Nephron (organoid): ENCODE measurements around the gene GPD1L.

Source experiments
- H3K27ac Mint-ChIP-seq, 3 experiments: 2 replicates each; pipeline ENCODE4 v1.8.0; 2020; ENCODE audit warnings: mixed read lengths in 3 of 3, mild to moderate bottlenecking in 2 of 3, moderate library complexity in 1 of 3
- H3K27me3 Mint-ChIP-seq: 2 replicates; pipeline ENCODE4 v1.8.0; 2021; ENCODE audit warnings: low read depth, mild to moderate bottlenecking, moderate library complexity, mixed read lengths
- H3K36me3 Mint-ChIP-seq: 2 replicates; pipeline ENCODE4 v1.8.0; 2020; ENCODE audit warnings: low read depth, mixed read lengths
- H3K4me1 Mint-ChIP-seq: 2 replicates; pipeline ENCODE4 v1.8.0; 2020; ENCODE audit warnings: mixed read lengths
- H3K4me3 Mint-ChIP-seq, 3 experiments: 2 replicates each; pipeline ENCODE4 v1.8.0; 2020; ENCODE audit warnings: mild to moderate bottlenecking in 3 of 3, mixed read lengths in 3 of 3, moderate library complexity in 2 of 3
- H3K9me3 Mint-ChIP-seq: 2 replicates; pipeline ENCODE4 v1.8.0; 2020; ENCODE audit warnings: mixed read lengths
- CTCF ChIP-seq, 3 experiments: fragments of 200-600 bp; sonication (generic); IDR thresholded peaks; one replicate each; pipeline ENCODE4 v1.5.0; 2021; ENCODE audit warnings: antibody characterized with exemption in 3 of 3; ENCODE audit not compliant: unreplicated experiment in 3 of 3

GPD1L gene

GRCh38 chr3:32084870-32085269 is 21.6 kb upstream of the GPD1L start:
- no peak for TF ChIP-seq CTCF (IDR thresholded peaks at IDR 0.05; ENCODE audit: unreplicated experiment in 3 of 3)
- H3K27ac Mint-ChIP-seq, result no peak overlapping the region
- H3K36me3 Mint-ChIP-seq, result no peaks in the 10 kb centered on the region

GRCh38 chr3:32086464-32086863 is 20.0 kb upstream of the GPD1L start:
- peaks cover 15% of the 10 kb centered on the region for H3K9me3 Mint-ChIP-seq
- no peak for TF ChIP-seq CTCF (IDR thresholded peaks at IDR 0.05; ENCODE audit: unreplicated experiment in 3 of 3)
- no peak overlapping the region for H3K4me3 Mint-ChIP-seq
- no peaks in the 10 kb centered on the region for H3K36me3 Mint-ChIP-seq
- peaks cover 24% of the 10 kb centered on the region for H3K4me1 Mint-ChIP-seq
- no peaks in the 10 kb centered on the region for H3K27me3 Mint-ChIP-seq
- H3K27ac Mint-ChIP-seq, result no peak overlapping the region

More at GRCh38 chr3:32084870-32085269, 21.6 kb upstream of the GPD1L start:
- H3K9me3 Mint-ChIP-seq, result peaks cover 17% of the 10 kb centered on the region
- H3K4me1 Mint-ChIP-seq, result peaks cover 24% of the 10 kb centered on the region
- H3K4me3 Mint-ChIP-seq, result no peak overlapping the region
- H3K27me3 Mint-ChIP-seq, result no peaks in the 10 kb centered on the region

GRCh38 chr3:32089476-32089875 is 16.9 kb upstream of the GPD1L start:
- no peak overlapping the region for H3K27ac Mint-ChIP-seq
- no peak overlapping the region for H3K4me3 Mint-ChIP-seq
- TF ChIP-seq CTCF (IDR thresholded peaks at IDR 0.05; ENCODE audit: unreplicated experiment in 3 of 3), result no peak
- H3K4me1 Mint-ChIP-seq, result no peaks in the 10 kb centered on the region
- peaks cover 10% of the 10 kb centered on the region for H3K9me3 Mint-ChIP-seq
- no peaks in the 10 kb centered on the region for H3K36me3 Mint-ChIP-seq
- H3K27me3 Mint-ChIP-seq, result peaks cover 6% of the 10 kb centered on the region

- Mint-ChIP-seq H3K9me3 (peaks cover 11% of the 10 kb centered on the region), H3K36me3 (no peaks in the 10 kb centered on the region), H3K4me1 (no peaks in the 10 kb centered on the region), H3K4me3 (no peak overlapping the region), H3K27me3 (peaks cover 11% of the 10 kb centered on the region), H3K27ac (no peak overlapping the region)
- TF ChIP-seq CTCF (IDR thresholded peaks at IDR 0.05; ENCODE audit: unreplicated experiment in 3 of 3), result no peak
Measured at GRCh38 chr3:32093204-32093603, 13.2 kb upstream of the GPD1L start.

GRCh38 chr3:32095431-32095830 is 11.0 kb upstream of the GPD1L start:
- Mint-ChIP-seq H3K9me3 (peaks cover 5% of the 10 kb centered on the region), H3K4me3 (no peak overlapping the region), H3K27ac (no peak overlapping the region), H3K36me3 (no peaks in the 10 kb centered on the region), H3K4me1 (no peaks in the 10 kb centered on the region), H3K27me3 (peaks cover 11% of the 10 kb centered on the region)
- TF ChIP-seq CTCF (IDR thresholded peaks at IDR 0.05; ENCODE audit: unreplicated experiment in 3 of 3), result no peak

GRCh38 chr3:32097768-32098167 is 8.7 kb upstream of the GPD1L start:
- Mint-ChIP-seq H3K9me3 (peaks cover 24% of the 10 kb centered on the region), H3K27ac (no peak overlapping the region), H3K36me3 (peaks cover 8% of the 10 kb centered on the region), H3K4me3 (no peak overlapping the region), H3K4me1 (no peaks in the 10 kb centered on the region), H3K27me3 (peaks cover 5% of the 10 kb centered on the region)
- no peak for TF ChIP-seq CTCF (IDR thresholded peaks at IDR 0.05; ENCODE audit: unreplicated experiment in 3 of 3)
